ENCODE measurements around the gene PDIA5. TPM values are rescaled to one million over a fixed set of nuclear protein-coding genes. Genes with fewer than 3 reads are reported as not detected.
A peak's percentile ranks its signal among the peaks of the same experiment; 100 is the strongest.
"Not testable (repeated sequence)": the region's sequence is repeated elsewhere in the genome, so short reads cannot be mapped to it uniquely, and the experiment has no call there.

Gene PDIA5
- total and polyA plus RNA-seq, 4 donors: 15.5 to 38.6 (median 30.7) TPM

DNA sequence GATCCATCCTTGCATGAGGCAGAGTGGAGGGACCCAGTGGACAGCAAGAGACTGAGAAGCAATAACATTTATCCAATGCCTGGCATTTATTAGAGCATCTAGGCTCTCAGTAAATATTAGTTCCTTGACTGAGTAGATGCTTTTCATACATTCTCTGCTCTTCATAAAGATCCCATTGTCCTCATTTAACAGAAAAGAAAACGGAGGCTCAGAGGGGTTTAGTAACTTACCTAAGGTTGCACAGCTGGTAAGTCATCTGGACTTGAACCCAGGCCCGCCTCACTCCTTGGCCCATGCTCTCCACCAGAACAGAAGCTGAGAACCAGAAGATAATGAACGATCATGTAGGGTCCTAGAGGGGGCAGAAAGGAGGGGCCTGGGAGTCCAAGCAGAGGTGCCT is 82.7 kb downstream of the PDIA5 start:
- DNase-seq (no peak), ATAC-seq (ENCODE audit: insufficient read depth, low FRiP score) (no peak)
- Histone ChIP-seq H3K27ac (ENCODE audit: low read depth in 1 of 2, low read length in 1 of 2) (no peak overlapping the region), H3K9ac (ENCODE audit: insufficient read depth in 1 of 2, low read length in 2 of 2) (no peak overlapping the region), H3K4me1 (ENCODE audit: control insufficient read depth in 5 of 5, insufficient read depth in 5 of 5, low read length in 5 of 5) (peaks cover 0 to 14% (median 4%) of the 10 kb centered on the region in 5 donors), H3K36me3 (ENCODE audit: control insufficient read depth in 4 of 4, insufficient read depth in 4 of 4, low read length in 4 of 4) (peaks cover 3 to 44% (median 6%) of the 10 kb centered on the region in 4 donors), H3K9me3 (ENCODE audit: control insufficient read depth in 4 of 4, insufficient read depth in 3 of 4, low read length in 3 of 4) (no peaks in the 10 kb centered on the region), H3K27me3 (ENCODE audit: control insufficient read depth in 3 of 3, insufficient read depth in 3 of 3, low read length in 2 of 3) (no peaks in the 10 kb centered on the region), H3K4me3 (no peak overlapping the region)
- 95 to 100% methylated on average over 3 of the region's 3 CpGs for WGBS, 2 donors
- TF ChIP-seq, protein P1, sequence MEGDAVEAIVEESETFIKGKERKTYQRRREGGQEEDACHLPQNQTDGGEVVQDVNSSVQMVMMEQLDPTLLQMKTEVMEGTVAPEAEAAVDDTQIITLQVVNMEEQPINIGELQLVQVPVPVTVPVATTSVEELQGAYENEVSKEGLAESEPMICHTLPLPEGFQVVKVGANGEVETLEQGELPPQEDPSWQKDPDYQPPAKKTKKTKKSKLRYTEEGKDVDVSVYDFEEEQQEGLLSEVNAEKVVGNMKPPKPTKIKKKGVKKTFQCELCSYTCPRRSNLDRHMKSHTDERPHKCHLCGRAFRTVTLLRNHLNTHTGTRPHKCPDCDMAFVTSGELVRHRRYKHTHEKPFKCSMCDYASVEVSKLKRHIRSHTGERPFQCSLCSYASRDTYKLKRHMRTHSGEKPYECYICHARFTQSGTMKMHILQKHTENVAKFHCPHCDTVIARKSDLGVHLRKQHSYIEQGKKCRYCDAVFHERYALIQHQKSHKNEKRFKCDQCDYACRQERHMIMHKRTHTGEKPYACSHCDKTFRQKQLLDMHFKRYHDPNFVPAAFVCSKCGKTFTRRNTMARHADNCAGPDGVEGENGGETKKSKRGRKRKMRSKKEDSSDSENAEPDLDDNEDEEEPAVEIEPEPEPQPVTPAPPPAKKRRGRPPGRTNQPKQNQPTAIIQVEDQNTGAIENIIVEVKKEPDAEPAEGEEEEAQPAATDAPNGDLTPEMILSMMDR (IDR thresholded peaks at IDR 0.05; ENCODE audit: control extremely low read depth, extremely low read depth): no peak

DNA sequence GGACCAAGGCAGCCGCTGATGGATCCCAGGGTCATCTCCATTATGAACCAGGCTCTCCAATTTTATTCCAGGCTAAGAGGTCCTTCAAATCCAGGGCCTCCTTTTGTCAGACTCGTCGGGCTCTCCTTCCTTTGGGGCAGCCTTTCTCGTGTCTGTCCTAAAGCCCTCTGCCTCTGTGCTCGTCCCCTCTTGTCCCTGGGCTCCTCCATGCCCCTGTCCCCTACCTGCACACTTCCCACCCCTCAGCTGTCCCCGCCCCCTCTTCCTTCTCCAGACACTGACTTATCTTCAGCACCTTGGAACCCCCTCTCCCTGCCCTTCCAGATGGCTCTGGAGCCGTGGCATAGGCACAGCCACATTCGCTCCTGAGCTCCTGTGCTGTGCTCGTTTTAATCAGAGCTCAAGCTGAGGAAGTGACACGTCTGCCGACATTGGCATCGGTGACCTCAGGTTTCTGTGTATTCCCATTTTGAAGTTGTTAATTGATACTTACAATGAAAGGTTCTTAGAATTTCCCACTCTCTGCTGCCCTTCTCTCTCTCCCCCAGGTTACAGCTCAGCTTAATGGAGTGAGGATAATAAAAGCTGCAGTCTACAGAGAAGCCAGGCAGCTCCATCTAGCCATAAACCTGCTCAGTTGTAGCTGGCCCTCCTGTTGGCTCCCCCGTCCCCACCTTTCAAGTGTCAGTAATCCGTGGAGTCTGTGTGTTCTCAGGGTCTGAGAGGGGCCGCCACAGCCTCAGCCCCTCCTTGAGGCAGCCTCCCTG is 83.8 kb downstream of the PDIA5 start:
- Histone ChIP-seq H3K36me3 (ENCODE audit: control insufficient read depth in 4 of 4, insufficient read depth in 4 of 4, low read length in 4 of 4) (peaks cover 3 to 42% (median 6%) of the 10 kb centered on the region in 4 donors), H3K27ac (ENCODE audit: low read depth in 1 of 2, low read length in 1 of 2) (no peak overlapping the region), H3K27me3 (ENCODE audit: control insufficient read depth in 3 of 3, insufficient read depth in 3 of 3, low read length in 2 of 3) (no peaks in the 10 kb centered on the region), H3K4me3 (no peak overlapping the region), H3K9ac (ENCODE audit: insufficient read depth in 1 of 2, low read length in 2 of 2) (no peak overlapping the region), H3K9me3 (ENCODE audit: control insufficient read depth in 4 of 4, insufficient read depth in 3 of 4, low read length in 3 of 4) (no peaks in the 10 kb centered on the region), H3K4me1 (ENCODE audit: control insufficient read depth in 5 of 5, insufficient read depth in 5 of 5, low read length in 5 of 5) (peaks cover 0 to 14% (median 4%) of the 10 kb centered on the region in 5 donors)
- no peak for ATAC-seq (ENCODE audit: insufficient read depth, low FRiP score)
- TF ChIP-seq, protein P1 (IDR thresholded peaks at IDR 0.05; ENCODE audit: control extremely low read depth, extremely low read depth): no peak
- WGBS, 2 donors: 92 to 93% methylated on average over 15 of the region's 15 CpGs
- no peak for DNase-seq

DNA sequence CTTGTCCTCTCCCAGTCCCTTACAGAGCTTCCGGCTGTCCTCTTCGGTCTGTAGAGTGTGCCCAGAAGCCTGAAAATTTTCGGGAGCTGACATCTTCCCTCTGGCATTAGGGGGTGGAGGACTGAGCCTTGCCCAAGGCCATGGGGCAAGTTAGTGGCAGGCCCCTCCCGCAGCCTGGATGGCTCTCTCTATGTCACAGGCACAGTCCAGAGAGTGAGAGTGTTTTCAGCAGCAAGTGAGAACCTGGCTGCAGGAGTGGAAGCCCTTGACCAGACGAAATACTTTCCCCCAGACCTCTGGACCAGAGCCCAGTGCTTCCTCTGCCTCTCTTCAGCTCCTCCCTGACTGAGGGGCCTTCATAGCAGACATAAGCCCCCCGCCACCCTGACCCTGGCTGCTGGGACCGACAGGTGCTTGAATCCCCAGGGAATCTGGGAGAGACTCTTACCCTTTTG is 84.5 kb downstream of the PDIA5 start:
- Histone ChIP-seq H3K27me3 (ENCODE audit: control insufficient read depth in 3 of 3, insufficient read depth in 3 of 3, low read length in 2 of 3) (no peaks in the 10 kb centered on the region), H3K9ac (ENCODE audit: insufficient read depth in 1 of 2, low read length in 2 of 2) (no peak overlapping the region), H3K27ac (ENCODE audit: low read depth in 1 of 2, low read length in 1 of 2) (no peak overlapping the region), H3K9me3 (ENCODE audit: control insufficient read depth in 4 of 4, insufficient read depth in 3 of 4, low read length in 3 of 4) (no peaks in the 10 kb centered on the region), H3K36me3 (ENCODE audit: control insufficient read depth in 4 of 4, insufficient read depth in 4 of 4, low read length in 4 of 4) (peaks cover 2 to 40% (median 3%) of the 10 kb centered on the region in 4 donors), H3K4me1 (ENCODE audit: control insufficient read depth in 5 of 5, insufficient read depth in 5 of 5, low read length in 5 of 5) (peaks cover 0 to 14% (median 4%) of the 10 kb centered on the region in 5 donors), H3K4me3 (no peak overlapping the region)
- no peak for ATAC-seq (ENCODE audit: insufficient read depth, low FRiP score)
- whole genome bisulfite sequencing, 2 donors: 85 to 92% methylated on average over 7 of the region's 7 CpGs
- TF ChIP-seq, protein P1 (IDR thresholded peaks at IDR 0.05; ENCODE audit: control extremely low read depth, extremely low read depth): no peak
- DNase-seq: no peak

DNA sequence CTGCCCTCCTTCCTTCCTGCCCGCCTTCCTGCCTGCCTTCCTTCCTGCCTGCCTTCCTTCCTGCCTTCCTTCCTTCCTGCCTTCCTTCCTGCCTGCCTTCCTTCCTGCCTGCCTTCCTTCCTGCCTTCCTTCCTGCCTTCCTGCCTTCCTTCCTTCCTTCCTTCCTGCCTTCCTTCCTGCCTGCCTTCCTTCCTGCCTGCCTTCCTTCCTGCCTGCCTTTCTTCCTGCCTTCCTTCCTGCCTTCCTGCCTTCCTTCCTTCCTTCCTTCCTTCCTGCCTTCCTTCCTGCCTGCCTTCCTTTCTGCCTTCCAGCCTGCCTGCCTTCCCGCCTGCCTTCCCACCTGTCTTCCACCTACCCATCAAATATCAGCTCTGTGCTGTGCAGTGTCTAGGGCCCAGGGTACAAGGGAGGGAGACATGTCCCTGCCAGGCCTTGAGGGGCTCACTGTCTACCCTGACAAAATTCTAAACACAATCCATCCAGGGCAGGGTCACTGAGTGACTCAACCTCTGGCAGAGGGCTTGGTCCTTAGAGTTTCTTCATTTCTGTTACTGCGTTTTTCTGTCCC is 85.1 kb downstream of the PDIA5 start:
- H3K36me3 ChIP-seq (ENCODE audit: control insufficient read depth in 4 of 4, insufficient read depth in 4 of 4, low read length in 4 of 4): peaks cover 0 to 42% (median 1%) of the 10 kb centered on the region in 4 donors
- H3K4me1 ChIP-seq (ENCODE audit: control insufficient read depth in 5 of 5, insufficient read depth in 5 of 5, low read length in 5 of 5): peaks cover 0 to 20% (median 8%) of the 10 kb centered on the region in 5 donors
- not testable (repeated sequence) for H3K4me3 ChIP-seq; H3K9ac ChIP-seq (ENCODE audit: insufficient read depth in 1 of 2, low read length in 2 of 2); ATAC-seq (ENCODE audit: insufficient read depth, low FRiP score); H3K27me3 ChIP-seq (ENCODE audit: control insufficient read depth in 3 of 3, insufficient read depth in 3 of 3, low read length in 2 of 3); H3K9me3 ChIP-seq (ENCODE audit: control insufficient read depth in 4 of 4, insufficient read depth in 3 of 4, low read length in 3 of 4); DNase-seq
- H3K27ac ChIP-seq (ENCODE audit: low read depth in 1 of 2, low read length in 1 of 2): peak overlapping the region in 1 of 2 donors; percentile 2
- 83 to 95% methylated on average over 3 of the region's 3 CpGs for WGBS, 2 donors

Data from lung (tissue), 12 donors.